ENCODE data around the gene WNK2. TPM values are rescaled to one million over a fixed set of nuclear protein-coding genes. Genes with fewer than 3 reads are reported as not detected.

WNK2 gene
- total and polyA plus RNA-seq, 12 donors, result 16.6 to 236 (median 178) TPM

DNA sequence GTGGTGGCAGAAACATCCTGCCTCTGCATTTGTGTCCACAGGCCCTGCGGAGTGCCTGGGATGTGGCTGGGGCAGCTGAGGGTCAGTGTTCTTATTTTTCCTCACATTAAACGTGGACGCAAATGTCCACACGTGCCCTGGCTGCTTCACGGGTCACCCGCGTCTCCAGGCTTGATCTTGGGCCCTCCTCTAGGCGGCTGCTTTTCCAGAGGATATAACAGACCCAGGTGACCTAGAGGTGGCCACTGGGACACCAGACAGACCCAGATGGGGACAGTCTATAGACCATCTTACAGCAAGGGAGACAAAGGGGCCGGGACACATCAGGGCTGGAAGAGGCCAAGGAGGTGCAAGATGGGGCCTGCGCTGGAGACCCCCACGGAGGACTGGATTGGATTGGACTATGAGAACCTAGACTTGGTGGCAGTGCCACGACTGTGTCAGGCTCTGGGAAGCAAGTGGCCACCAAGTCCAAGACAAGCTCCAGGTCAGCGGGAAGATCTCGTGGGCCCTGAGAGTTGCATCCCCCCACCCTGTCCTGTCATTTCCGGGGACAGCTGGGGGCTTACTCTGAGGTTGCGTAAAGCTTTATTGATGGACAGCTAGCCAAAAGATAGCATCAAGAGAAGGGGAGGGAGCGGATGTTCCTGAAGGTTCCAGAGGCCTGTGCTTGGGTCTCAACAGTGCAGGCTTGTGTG, 6.9 kb downstream of the WNK2 start:
- no peak for TF ChIP-seq CTCF (IDR thresholded peaks at IDR 0.05)
- ATAC-seq (no peak), DNase-seq (no peak)
- WGBS, 2 donors, result 78 to 83% methylated on average over 17 of the region's 17 CpGs
- intact Hi-C loops (cut with DNase I), result no loop called here
- peaks cover 3 to 95% (median 33%) of the 10 kb centered on the region in 9 donors for H3K4me1 ChIP-seq
- H3K27me3 ChIP-seq, result peaks cover 0 to 28% (median 0%) of the 10 kb centered on the region in 7 donors
- H3K36me3 ChIP-seq, result no peaks in the 10 kb centered on the region
- H3K4me3 ChIP-seq, result no peak overlapping the region
- no peaks in the 10 kb centered on the region for H3K9me3 ChIP-seq
- H3K27ac ChIP-seq, result peak overlapping the region in 6 of 10 donors; percentile 86 to 92 (median 90)

GRCh38 chr9:93191354-93191660, 7.4 kb downstream of the WNK2 start:
- ATAC-seq, result no peak
- H3K27ac ChIP-seq, result peak overlapping the region in 2 of 10 donors; percentile 86 to 90

DNA sequence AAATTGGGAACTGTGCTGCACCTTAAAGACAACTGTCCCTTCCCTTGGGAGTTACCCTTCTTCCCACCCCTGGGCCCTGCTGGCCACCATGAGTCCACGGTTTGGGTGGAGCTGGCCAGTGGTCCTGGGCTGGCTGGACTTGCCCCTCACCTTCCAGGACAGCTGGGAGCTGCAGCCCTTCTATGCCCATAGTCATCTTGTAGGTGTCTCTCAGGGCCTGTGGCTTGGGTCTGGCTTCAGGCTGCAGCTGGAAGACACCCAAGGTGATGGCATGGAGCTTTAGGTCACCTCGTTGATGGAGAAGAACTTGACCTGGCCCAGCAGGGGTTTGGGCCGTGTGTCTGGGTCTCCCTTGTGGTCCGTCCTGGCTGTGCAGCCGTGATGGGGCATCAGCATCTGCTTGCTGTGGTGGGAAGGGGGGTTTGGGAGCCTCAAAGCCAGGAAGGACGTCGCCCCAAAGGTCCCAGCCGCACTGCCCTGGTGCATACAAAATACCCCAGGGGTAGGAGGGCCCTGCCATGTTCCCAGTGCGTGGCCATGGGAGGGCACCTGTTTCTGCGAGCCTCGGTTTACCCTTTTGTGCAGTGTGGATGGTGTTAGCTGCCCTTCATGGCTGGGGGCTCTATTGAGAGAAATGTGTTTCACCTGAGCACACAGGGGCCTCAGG, 8.9 kb downstream of the WNK2 start:
- peaks cover 0 to 8% (median 0%) of the 10 kb centered on the region in 7 donors for H3K27me3 ChIP-seq
- 74 to 78% methylated on average over 11 of the region's 11 CpGs for WGBS, 2 donors
- H3K9me3 ChIP-seq, result peaks cover 0 to 5% (median 0%) of the 10 kb centered on the region in 11 donors
- no peaks in the 10 kb centered on the region for H3K36me3 ChIP-seq
- peaks cover 3 to 95% (median 41%) of the 10 kb centered on the region in 9 donors for H3K4me1 ChIP-seq
- intact Hi-C loops (cut with DNase I), result no loop called here
- no peak overlapping the region for H3K4me3 ChIP-seq
- no peak for TF ChIP-seq CTCF (IDR thresholded peaks at IDR 0.05)
- peak overlapping the region in 1 of 10 donors; percentile 54 for H3K27ac ChIP-seq
- ATAC-seq, result no peak
- no peak for DNase-seq

More at GRCh38 chr9:93191354-93191660, 7.4 kb downstream of the WNK2 start:
- TF ChIP-seq CTCF (IDR thresholded peaks at IDR 0.05), result no peak
- Histone ChIP-seq H3K9me3 (peaks cover 0 to 3% (median 0%) of the 10 kb centered on the region in 11 donors), H3K4me1 (peaks cover 3 to 95% (median 35%) of the 10 kb centered on the region in 9 donors), H3K36me3 (no peaks in the 10 kb centered on the region), H3K4me3 (no peak overlapping the region), H3K27me3 (peaks cover 0 to 23% (median 0%) of the 10 kb centered on the region in 7 donors)
- intact Hi-C loops (cut with DNase I), result no loop called here
- 85% methylated on average over 5 of the region's 5 CpGs for WGBS, 2 donors
- no peak for DNase-seq

DNA sequence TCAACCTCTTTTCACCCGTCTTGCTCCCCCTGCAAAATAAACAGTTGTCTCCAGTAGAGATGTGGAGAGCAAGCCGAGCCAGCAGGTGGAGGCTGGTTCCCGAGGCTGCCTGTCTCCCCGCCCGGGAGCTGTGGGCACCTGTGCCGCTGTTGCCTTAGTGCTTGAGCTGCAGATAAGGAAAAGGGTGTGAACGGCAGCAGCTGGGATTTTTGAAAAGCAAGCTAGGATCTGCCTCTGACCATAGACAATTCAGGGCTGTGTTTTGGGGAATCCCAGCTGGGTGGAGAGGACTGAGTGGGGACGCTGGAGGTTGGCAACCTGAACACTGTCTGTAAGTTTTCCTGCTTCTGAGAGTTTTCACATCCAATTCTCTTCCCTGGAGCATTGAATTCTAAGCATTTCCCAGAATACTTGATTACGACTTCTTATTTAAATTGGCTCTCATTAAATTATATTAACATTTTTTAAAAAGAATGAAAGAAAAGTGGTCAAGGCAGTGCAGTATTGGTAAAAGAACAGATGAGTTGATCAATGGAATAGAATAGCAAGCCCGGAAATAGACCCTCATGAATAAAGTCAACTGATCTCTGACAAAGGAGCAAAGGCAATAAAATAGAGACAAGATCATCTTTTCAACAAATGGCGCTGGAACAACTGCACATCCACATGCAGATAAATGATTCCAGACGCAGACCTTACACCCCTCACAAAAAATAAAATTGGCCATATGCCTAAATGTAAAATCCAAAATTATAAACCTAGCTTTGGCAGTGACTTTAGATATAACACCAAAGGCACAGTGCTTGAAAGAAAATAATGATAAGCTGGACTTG, 9.7 kb downstream of the WNK2 start:
- peak in 3 of 8 donors; percentile 20 to 34 (median 29) for ATAC-seq
- 37 to 38% methylated on average over 12 of the region's 12 CpGs for WGBS, 2 donors
- Histone ChIP-seq H3K27me3 (peaks cover 0 to 3% (median 0%) of the 10 kb centered on the region in 7 donors), H3K9me3 (peaks cover 0 to 5% (median 0%) of the 10 kb centered on the region in 11 donors), H3K27ac (peak overlapping the region in 3 of 10 donors; percentile 9 to 54 (median 22)), H3K4me1 (peaks cover 3 to 95% (median 43%) of the 10 kb centered on the region in 9 donors), H3K36me3 (no peaks in the 10 kb centered on the region), H3K4me3 (no peak overlapping the region)
- no peak for DNase-seq
- TF ChIP-seq CTCF (IDR thresholded peaks at IDR 0.05), result peak in 2 of 9 donors; percentile 8 to 14
- intact Hi-C loops (cut with DNase I), result no loop called here

All from heart right ventricle (tissue), 16 donors.